OCI-LY3 (cell line): ENCODE measurements around the gene MBD6.
"Not testable (repeated sequence)": the region's sequence is repeated elsewhere in the genome, so short reads cannot be mapped to it uniquely, and the experiment has no call there.

Source experiments
- H2AFZ ChIP-seq: fragments of 200-600, 300-600 bp; shearing (Covaris generic); 2 replicates; pipeline ENCODE4 v1.6.0; 2014; ENCODE audit warnings: antibody characterized with exemption, low read depth, low read length
- H3K27ac ChIP-seq: fragments of 200-600, 300-600 bp; sonication (generic); 2 replicates; pipeline ENCODE4 v1.5.1; 2014; ENCODE audit warnings: mild to moderate bottlenecking, low read length, moderate library complexity, mixed read lengths
- H3K27me3 ChIP-seq: fragments of 200-600, 300-600 bp; sonication (generic); 2 replicates; pipeline ENCODE4 v1.6.1; 2014; ENCODE audit warnings: low read depth, low read length, mixed read lengths
- H3K36me3 ChIP-seq: fragments of 200-600, 300-600 bp; sonication (generic); replicated peaks from 2 replicates; pipeline ENCODE3; 2014; ENCODE audit warnings: low read depth, low read length, mixed read lengths
- H3K4me1 ChIP-seq: fragments of 300-600, 200-600 bp; sonication (generic); 2 replicates; pipeline ENCODE4 v1.6.1; 2014; ENCODE audit warnings: low read length, mixed read lengths
- H3K4me2 ChIP-seq: fragments of 200-600, 300-600 bp; sonication (generic); 2 replicates; pipeline ENCODE4 v1.6.1; 2014; ENCODE audit warnings: low read length, mixed read lengths
- H3K4me3 ChIP-seq: fragments of 300-600, 200-600 bp; sonication (generic); 2 replicates; pipeline ENCODE4 v1.5.1; 2014; ENCODE audit warnings: antibody characterized with exemption, mild to moderate bottlenecking, low read length, moderate library complexity
- H3K79me2 ChIP-seq: fragments of 300-600, 200-600 bp; shearing (Covaris generic); 2 replicates; pipeline ENCODE4 v1.6.1; 2014; ENCODE audit warnings: mild to moderate bottlenecking, low read length, mixed read lengths
- H3K9ac ChIP-seq: fragments of 300-600, 200-600 bp; shearing (Covaris generic); 2 replicates; pipeline ENCODE4 v1.6.0; 2014; ENCODE audit warnings: mild to moderate bottlenecking, low read length, moderate library complexity
- H3K9me3 ChIP-seq: fragments of 200-600, 300-600 bp; shearing (Covaris generic); 2 replicates; pipeline ENCODE4 v1.6.1; 2014; ENCODE audit warnings: low read length, mixed read lengths; ENCODE audit not compliant: insufficient read depth
- H4K20me1 ChIP-seq: fragments of 200-600, 300-600 bp; sonication (generic); 2 replicates; pipeline ENCODE4 v1.6.1; 2016; ENCODE audit warnings: low read length, mixed read lengths; ENCODE audit not compliant: insufficient read depth
- EZH2phosphoT487 ChIP-seq: fragments of 200-600 bp; shearing (Covaris generic); IDR thresholded peaks from 2 replicates; pipeline ENCODE4 v1.6.1; 2018; ENCODE audit warnings: antibody characterized with exemption, mixed run types, low read depth
- TF ChIP-seq, protein P1 (sequence below): fragments of 200-600, 300-600 bp; sonication (generic); IDR thresholded peaks from 2 replicates; pipeline ENCODE4 v1.5.1; 2014; ENCODE audit warnings: antibody characterized with exemption, low read length, low read depth

MBD6 gene

DNA sequence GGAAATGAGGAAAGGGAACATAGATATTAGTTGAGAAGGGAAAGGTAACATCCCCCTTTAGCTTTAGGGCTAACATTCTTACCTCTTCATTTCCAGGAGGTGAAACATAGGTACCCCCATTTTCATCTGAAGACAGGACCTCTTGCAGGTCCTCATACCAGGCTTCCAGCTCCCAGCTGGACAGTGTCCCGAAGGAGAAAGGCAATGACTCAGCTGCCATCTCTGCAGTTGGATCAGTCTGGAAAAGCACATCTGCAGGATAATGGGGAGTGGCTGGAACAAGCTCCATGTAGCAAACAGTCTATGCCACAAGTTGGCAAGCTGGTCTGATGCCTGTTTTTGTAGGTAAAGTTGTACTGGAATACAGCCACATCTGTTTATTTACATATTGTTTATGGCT is 5.4 kb upstream of the MBD6 start:
- TF ChIP-seq, protein P1, sequence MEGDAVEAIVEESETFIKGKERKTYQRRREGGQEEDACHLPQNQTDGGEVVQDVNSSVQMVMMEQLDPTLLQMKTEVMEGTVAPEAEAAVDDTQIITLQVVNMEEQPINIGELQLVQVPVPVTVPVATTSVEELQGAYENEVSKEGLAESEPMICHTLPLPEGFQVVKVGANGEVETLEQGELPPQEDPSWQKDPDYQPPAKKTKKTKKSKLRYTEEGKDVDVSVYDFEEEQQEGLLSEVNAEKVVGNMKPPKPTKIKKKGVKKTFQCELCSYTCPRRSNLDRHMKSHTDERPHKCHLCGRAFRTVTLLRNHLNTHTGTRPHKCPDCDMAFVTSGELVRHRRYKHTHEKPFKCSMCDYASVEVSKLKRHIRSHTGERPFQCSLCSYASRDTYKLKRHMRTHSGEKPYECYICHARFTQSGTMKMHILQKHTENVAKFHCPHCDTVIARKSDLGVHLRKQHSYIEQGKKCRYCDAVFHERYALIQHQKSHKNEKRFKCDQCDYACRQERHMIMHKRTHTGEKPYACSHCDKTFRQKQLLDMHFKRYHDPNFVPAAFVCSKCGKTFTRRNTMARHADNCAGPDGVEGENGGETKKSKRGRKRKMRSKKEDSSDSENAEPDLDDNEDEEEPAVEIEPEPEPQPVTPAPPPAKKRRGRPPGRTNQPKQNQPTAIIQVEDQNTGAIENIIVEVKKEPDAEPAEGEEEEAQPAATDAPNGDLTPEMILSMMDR, result no peak
- TF ChIP-seq EZH2phosphoT487, result no peak
- Histone ChIP-seq H3K27me3 (no peaks in the 10 kb centered on the region), H3K9me3 (no peaks in the 10 kb centered on the region), H3K4me2 (no peak overlapping the region), H3K36me3 (peaks cover 59% of the 10 kb centered on the region), H3K4me3 (no peak overlapping the region), H3K27ac (no peak overlapping the region), H4K20me1 (peaks cover 25% of the 10 kb centered on the region), H2AFZ (no peak overlapping the region), H3K9ac (no peak overlapping the region), H3K4me1 (peaks cover 26% of the 10 kb centered on the region), H3K79me2 (peaks cover 25% of the 10 kb centered on the region)

DNA sequence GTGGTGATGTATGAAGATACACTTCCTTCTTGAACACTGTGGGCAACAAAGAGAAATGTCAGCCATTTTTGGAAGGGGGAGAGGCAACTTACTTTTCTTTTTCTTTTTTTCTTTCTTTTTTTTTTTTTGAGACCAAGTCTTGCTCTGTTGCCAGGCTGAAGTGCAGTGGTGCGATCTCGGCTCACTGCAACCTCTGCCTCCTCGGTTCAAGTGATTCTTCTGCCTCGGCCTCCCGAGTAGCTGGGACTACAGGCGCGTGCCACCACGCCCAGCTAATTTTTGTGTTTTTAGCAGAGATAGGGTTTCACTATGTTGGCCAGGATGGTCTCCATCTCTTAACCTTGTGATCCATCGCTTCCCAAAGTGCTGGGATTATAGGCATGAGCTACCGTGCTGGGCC is 4.9 kb upstream of the MBD6 start:
- not testable (repeated sequence) for H3K4me3 ChIP-seq, H3K27me3 ChIP-seq, H3K4me2 ChIP-seq, H3K9me3 ChIP-seq, H3K9ac ChIP-seq, H3K27ac ChIP-seq, H2AFZ ChIP-seq
- Histone ChIP-seq H3K4me1 (peaks cover 26% of the 10 kb centered on the region), H3K36me3 (peaks cover 55% of the 10 kb centered on the region), H4K20me1 (peaks cover 25% of the 10 kb centered on the region), H3K79me2 (peaks cover 25% of the 10 kb centered on the region)

DNA sequence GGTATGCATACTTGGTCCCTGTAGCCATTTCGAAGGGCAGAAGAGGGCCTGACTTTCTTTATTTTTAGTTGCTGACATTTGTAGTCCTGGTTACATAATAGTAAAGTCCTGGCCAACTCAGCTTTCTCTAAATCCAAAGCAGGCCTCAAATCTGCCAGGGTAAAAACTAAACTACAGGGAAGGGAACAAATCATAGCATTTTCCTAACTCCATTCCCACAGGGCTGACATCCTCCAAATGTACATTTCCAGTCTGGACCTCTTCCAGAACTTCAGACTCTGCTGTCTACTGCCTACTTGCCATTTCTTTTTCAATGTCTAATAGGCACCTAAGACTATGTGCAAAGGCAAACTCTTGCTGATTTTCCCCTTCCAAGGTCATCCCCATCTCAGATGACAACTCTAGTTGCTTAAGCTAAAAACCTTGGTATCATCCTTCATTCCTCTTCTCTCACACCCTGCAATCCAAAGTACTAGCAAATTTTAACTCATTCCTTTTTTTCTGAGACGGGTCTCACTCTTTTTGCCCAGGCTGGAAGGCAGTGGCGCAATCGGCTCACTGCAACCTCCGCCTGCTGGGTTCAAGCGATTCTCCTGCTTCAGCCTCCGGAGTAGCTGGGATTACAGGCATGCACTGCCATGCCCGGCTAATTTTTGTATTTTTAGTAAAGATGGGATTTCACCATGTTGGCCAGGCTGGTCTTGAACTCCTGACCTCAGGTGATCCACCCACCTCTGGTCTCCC is 4.3 kb upstream of the MBD6 start:
- Histone ChIP-seq H2AFZ (no peak overlapping the region), H3K79me2 (peaks cover 28% of the 10 kb centered on the region), H3K4me1 (peaks cover 27% of the 10 kb centered on the region), H3K9ac (no peak overlapping the region), H3K9me3 (no peaks in the 10 kb centered on the region), H3K4me2 (no peak overlapping the region), H3K36me3 (peaks cover 51% of the 10 kb centered on the region), H3K4me3 (no peak overlapping the region), H3K27ac (no peak overlapping the region), H3K27me3 (no peaks in the 10 kb centered on the region), H4K20me1 (peaks cover 26% of the 10 kb centered on the region)
- no peak for TF ChIP-seq EZH2phosphoT487
- TF ChIP-seq, protein P1, result no peak

DNA sequence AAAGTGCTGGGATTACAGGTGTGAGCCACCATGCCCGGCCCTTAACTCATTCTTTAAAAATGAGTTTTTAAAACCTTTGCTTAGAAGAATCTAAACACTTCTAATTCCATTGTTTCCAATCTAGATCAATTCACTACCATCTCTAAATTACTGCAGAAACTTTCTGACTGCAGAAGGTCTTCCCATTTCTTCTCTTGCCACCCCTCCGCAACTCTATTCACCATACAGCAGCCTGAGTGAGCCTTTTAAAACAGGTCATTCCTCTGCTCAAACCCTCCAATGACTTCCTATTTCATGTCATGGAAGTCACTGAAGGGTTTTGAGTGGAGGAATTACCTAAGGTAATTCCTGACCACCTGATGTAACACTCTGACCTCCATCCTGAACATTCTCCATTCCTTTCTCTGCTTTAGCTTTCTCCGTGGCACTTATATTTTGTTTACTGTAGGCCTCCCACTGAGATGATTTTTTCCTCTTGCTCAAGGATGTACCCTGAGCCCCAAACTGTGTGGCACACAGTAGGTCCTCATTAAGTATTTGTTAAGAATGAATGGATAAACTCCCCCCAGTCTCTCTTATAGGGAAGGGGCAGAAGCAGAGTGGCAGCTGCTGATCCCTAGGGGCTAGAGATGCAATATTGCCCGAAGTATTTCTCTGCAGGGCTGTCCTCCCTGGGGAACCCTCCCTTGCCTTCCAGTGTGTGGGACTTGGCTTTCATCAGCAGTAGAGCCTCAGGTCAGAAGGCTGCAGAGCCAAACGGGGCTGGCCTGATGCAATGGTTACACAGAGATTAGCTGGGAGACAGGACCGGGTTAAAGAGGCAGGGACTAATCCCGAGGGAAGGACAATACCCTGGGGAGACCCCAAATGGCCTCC is 3.5 kb upstream of the MBD6 start:
- no peak overlapping the region for H2AFZ ChIP-seq
- TF ChIP-seq EZH2phosphoT487, result no peak
- TF ChIP-seq, protein P1, result no peak
- peaks cover 34% of the 10 kb centered on the region for H4K20me1 ChIP-seq
- H3K9me3 ChIP-seq, result no peaks in the 10 kb centered on the region
- H3K4me1 ChIP-seq, result peaks cover 35% of the 10 kb centered on the region
- no peaks in the 10 kb centered on the region for H3K27me3 ChIP-seq
- H3K4me3 ChIP-seq, result peak overlapping the region; percentile 90
- H3K27ac ChIP-seq, result peak overlapping the region; percentile 87
- peak overlapping the region; percentile 96 for H3K9ac ChIP-seq
- H3K79me2 ChIP-seq, result peaks cover 36% of the 10 kb centered on the region
- peak overlapping the region; percentile 87 for H3K4me2 ChIP-seq
- H3K36me3 ChIP-seq, result peaks cover 51% of the 10 kb centered on the region
